Tibial artery (tissue), 4 donors: Measurements from ENCODE around the gene MFF.

Experiments
- DNase-seq, 2 donors: peaks; one replicate each; pipeline ENCODE4 v3.0.0-alpha.2; 2019
- H3K27ac ChIP-seq, 2 donors: fragments of 200-600 bp; sonication (generic) in 1 of 2; 1 replicate in 1 of 2; 2 replicates in 1 of 2; pipeline ENCODE4 v1.5.1; 2018 to 2019; ENCODE audit warnings: mild to moderate bottlenecking in 1 of 2
- H3K27me3 ChIP-seq, 2 donors: fragments of 200-600 bp; sonication (generic) in 1 of 2; one replicate each; pipeline versions ENCODE4 v1.5.1 to v1.6.0; 2016 to 2019
- H3K36me3 ChIP-seq, 3 donors: fragments of 200-600 bp; sonication (generic) in 2 of 3; one replicate each; pipeline ENCODE4 v1.5.1; 2016 to 2019; ENCODE audit warnings: mild to moderate bottlenecking in 2 of 3
- H3K4me1 ChIP-seq, 4 donors: fragments of 200-600 bp; sonication (generic) in 2 of 4; 1 replicate in 3 of 4; 2 replicates in 1 of 4; pipeline ENCODE4 v1.5.1; 2016 to 2019
- H3K4me3 ChIP-seq, 2 donors: fragments of 200-600 bp; sonication (generic) in 1 of 2; 1 replicate in 1 of 2; 2 replicates in 1 of 2; pipeline ENCODE4 v1.5.1; 2018 to 2019; ENCODE audit warnings: mild to moderate bottlenecking in 2 of 2
- H3K9me3 ChIP-seq, 3 donors: fragments of 200-600 bp; sonication (generic) in 1 of 3; one replicate each; pipeline ENCODE4 v1.5.1; 2016 to 2019
- CTCF ChIP-seq, 2 experiments: fragments of 200-600 bp in 1 of 2; fragments of 450-650 bp in 1 of 2; IDR thresholded peaks; one replicate each; pipeline ENCODE4 v1.5.1; 2017 to 2019; ENCODE audit warnings: antibody characterized with exemption in 2 of 2, mild to moderate bottlenecking in 1 of 2, moderate library complexity in 1 of 2
- intact Hi-C: fragments of 100-400 bp; cut with DNase I; formaldehyde crosslinking; loops from one replicate; pipeline ENCODE4 v1.15.0; 2023; ENCODE audit warnings: low total_unique reads

MFF gene

GRCh38 chr2:227395556-227395955 lies 70.5 kb downstream of the MFF start:
- H3K36me3 ChIP-seq: no peaks in the 10 kb centered on the region
- no peak for TF ChIP-seq CTCF (IDR thresholded peaks at IDR 0.05)
- no peaks in the 10 kb centered on the region for H3K27me3 ChIP-seq
- intact Hi-C loops: no loop called here
- no peak overlapping the region for H3K4me3 ChIP-seq
- DNase-seq: no peak
- no peaks in the 10 kb centered on the region for H3K9me3 ChIP-seq
- H3K4me1 ChIP-seq: no peaks in the 10 kb centered on the region
- H3K27ac ChIP-seq: no peak overlapping the region

- no peaks in the 10 kb centered on the region for H3K27me3 ChIP-seq
- no peaks in the 10 kb centered on the region for H3K36me3 ChIP-seq
- intact Hi-C loops: no loop called here
- no peak for DNase-seq
- H3K9me3 ChIP-seq: no peaks in the 10 kb centered on the region
- H3K4me3 ChIP-seq: no peak overlapping the region
- no peaks in the 10 kb centered on the region for H3K4me1 ChIP-seq
- no peak for TF ChIP-seq CTCF (IDR thresholded peaks at IDR 0.05)
- H3K27ac ChIP-seq: no peak overlapping the region
These were observed 72.5 kb downstream of the MFF start for GRCh38 chr2:227397562-227397961.

- intact Hi-C loops: no loop called here
These were observed 73.9 kb downstream of the MFF start for GRCh38 chr2:227398684-227399670.

GRCh38 chr2:227401550-227401949 lies 76.5 kb downstream of the MFF start:
- Histone ChIP-seq H3K27me3 (no peaks in the 10 kb centered on the region), H3K4me3 (no peak overlapping the region), H3K9me3 (no peaks in the 10 kb centered on the region), H3K27ac (no peak overlapping the region), H3K4me1 (peaks cover 0 to 9% (median 7%) of the 10 kb centered on the region in 4 donors), H3K36me3 (no peaks in the 10 kb centered on the region)
- intact Hi-C loops: loop anchor here (10.0 kb wide), 1 partner anchor 363 kb away; no protein-coding TSS in a partner anchor
- TF ChIP-seq CTCF (IDR thresholded peaks at IDR 0.05): no peak
- DNase-seq: no peak

More at GRCh38 chr2:227398684-227399670, 73.9 kb downstream of the MFF start:
- no peak overlapping the region for H3K4me3 ChIP-seq
- no peaks in the 10 kb centered on the region for H3K4me1 ChIP-seq
- DNase-seq: no peak
- TF ChIP-seq CTCF (IDR thresholded peaks at IDR 0.05): no peak
- H3K27me3 ChIP-seq: no peaks in the 10 kb centered on the region
- no peak overlapping the region for H3K27ac ChIP-seq
- H3K36me3 ChIP-seq: no peaks in the 10 kb centered on the region
- H3K9me3 ChIP-seq: no peaks in the 10 kb centered on the region

- intact Hi-C loops: loop anchor here (10.0 kb wide), 1 partner anchor 362 kb away; no protein-coding TSS in a partner anchor
These were observed 77.3 kb downstream of the MFF start for GRCh38 chr2:227402321-227402720.

More at GRCh38 chr2:227402321-227402720, 77.3 kb downstream of the MFF start:
- Histone ChIP-seq H3K27ac (no peak overlapping the region), H3K9me3 (no peaks in the 10 kb centered on the region), H3K27me3 (no peaks in the 10 kb centered on the region), H3K4me3 (no peak overlapping the region), H3K36me3 (no peaks in the 10 kb centered on the region), H3K4me1 (peaks cover 0 to 17% (median 14%) of the 10 kb centered on the region in 4 donors)
- DNase-seq: no peak
- no peak for TF ChIP-seq CTCF (IDR thresholded peaks at IDR 0.05)
